GM15510 (cell line): Measurements from ENCODE around the gene HDGF.
A peak's percentile ranks its signal among the peaks of the same experiment; 100 is the strongest.

Experiments used
- POLR2A ChIP-seq: IDR thresholded peaks from 3 replicates; pipeline ENCODE4 v1.6.1; 2011; ENCODE audit warnings: borderline replicate concordance; ENCODE audit not compliant: insufficient read length; ENCODE audit errors: extremely low read depth

The HDGF gene

GRCh38 chr1:156772222-156772621, 20.7 kb upstream of the HDGF start:
- TF ChIP-seq POLR2A: no peak

DNA sequence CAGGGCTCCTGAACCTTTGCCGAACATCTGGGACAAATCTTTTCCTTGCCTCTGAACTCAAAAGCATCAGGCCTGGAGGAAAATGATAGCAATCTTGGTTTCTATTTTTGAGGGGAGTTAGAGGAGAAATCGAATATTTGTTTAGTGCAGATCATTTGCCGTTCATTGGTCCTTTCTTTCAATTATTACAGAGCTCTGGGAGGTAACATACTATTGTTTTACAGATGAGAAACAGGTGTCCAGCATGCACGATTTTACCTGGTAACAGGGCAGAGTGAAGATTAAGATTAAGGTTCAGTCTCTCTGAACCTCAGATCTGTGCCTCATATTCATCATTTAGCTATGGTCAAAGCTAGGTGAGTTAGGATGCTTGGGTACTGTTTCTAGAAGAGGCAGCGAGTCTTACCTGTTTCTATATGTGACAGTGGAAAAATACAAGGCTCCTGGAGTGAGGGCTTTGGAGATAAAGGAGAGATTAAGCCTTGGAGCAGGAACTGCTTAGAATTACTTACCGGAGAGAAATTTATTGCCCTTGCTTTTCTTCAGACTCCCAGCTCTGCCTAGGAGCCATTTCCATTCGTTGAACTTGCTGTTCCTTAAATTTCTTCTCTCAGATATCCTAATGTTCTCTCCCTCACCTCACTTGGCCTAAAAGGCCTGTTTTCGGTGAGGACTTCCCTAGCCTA, 17.3 kb upstream of the HDGF start:
- no peak for TF ChIP-seq POLR2A

DNA sequence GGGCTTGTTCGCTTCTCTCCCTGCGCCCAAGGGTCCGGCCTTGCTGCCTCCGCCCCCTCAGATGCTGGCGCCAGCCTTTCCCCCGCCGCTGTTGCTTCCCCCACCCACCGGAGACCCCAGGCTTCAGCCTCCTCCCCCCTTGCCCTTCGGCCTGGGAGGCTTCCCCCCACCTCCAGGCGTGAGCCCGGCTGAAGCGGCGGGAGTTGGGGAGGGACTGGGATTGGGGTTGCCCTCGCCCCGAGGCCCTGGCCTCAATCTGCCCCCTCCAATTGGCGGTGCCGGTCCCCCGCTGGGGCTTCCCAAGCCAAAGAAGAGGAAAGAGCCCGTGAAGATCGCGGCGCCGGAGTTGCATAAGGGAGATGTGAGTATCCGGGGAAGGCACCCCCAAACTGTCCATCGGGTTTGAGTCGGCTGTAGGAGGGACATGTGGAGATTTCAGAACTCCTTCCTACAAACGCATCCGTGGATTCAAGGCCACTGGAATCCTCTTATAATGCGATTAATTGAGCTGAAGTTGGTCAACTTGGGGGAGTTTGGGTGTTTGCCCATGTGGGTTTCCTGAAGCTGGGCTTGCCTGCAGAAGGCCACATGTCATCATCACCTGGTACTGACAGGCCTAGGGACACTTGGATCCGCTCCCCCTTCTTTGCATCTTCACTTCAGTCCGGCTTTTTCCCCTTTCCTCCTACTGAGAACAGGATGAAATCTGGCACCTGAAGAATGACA, 16.6 kb upstream of the HDGF start:
- TF ChIP-seq POLR2A: no peak

DNA sequence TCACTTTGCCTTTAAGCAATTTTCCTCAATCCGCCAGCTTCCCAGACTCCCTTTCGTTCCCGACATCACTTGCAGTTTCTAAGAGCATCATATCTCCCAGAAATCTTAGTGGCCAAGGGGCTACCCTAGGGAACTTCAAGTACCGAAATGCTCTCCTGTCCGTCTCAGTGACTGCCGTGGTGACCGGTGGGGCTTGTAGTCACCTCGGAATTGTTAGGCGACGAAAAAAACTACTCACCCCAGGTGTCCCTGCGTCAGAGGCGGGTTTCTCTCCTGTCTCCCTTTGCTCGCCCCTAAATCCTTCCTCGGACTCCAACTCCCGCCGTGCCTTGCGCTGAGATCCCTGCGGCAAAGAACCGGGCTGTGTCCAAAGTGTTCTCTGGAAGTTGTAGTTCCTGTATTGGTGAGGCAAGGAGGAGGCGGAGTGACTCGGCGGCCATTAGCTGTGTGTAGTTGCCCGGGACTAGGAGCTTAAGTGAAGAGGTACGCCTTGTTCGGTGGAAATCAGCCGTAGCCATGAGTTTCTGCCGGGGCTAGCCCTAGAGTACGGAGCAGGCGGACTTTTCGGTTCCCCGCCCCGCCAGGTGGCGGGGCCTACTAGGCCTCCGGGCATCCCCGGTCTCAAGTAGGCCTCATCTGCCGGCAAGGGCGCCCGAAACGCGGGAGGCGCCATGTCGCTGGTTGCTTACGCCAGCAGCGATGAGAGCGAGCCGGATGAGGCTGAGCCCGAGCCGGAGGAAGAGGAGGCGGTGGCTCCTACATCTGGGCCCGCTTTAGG, 15.8 kb upstream of the HDGF start, which contains the start of gene PRCC:
Gene PRCC, plus strand, starts transcription at position 435 of the 778 bp plus-strand sequence. Its CDS starts 237 bp downstream, at position 672.
- peak; percentile 56 for TF ChIP-seq POLR2A

GRCh38 chr1:156766298-156767100, 15.0 kb upstream of the HDGF start:
- peak; percentile 49 for TF ChIP-seq POLR2A

- TF ChIP-seq POLR2A: no peak
Measured at GRCh38 chr1:156765666-156766065, 14.2 kb upstream of the HDGF start.

DNA sequence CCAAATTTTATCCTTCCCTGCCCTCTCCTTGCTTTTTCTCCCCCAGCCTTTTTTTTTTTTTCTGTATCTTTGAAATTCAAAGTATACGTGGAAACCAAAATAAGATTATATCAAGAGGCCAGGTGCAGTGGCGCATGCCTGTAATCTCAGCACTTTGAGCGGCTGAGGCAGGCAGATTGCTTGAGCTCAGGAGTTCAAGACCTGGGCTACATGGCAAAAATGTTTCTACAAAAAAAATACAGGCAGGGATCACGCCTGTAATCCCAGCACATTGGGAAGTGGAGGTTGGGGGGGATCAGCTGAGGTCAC, 9.3 kb upstream of the HDGF start:
- no peak for TF ChIP-seq POLR2A

DNA sequence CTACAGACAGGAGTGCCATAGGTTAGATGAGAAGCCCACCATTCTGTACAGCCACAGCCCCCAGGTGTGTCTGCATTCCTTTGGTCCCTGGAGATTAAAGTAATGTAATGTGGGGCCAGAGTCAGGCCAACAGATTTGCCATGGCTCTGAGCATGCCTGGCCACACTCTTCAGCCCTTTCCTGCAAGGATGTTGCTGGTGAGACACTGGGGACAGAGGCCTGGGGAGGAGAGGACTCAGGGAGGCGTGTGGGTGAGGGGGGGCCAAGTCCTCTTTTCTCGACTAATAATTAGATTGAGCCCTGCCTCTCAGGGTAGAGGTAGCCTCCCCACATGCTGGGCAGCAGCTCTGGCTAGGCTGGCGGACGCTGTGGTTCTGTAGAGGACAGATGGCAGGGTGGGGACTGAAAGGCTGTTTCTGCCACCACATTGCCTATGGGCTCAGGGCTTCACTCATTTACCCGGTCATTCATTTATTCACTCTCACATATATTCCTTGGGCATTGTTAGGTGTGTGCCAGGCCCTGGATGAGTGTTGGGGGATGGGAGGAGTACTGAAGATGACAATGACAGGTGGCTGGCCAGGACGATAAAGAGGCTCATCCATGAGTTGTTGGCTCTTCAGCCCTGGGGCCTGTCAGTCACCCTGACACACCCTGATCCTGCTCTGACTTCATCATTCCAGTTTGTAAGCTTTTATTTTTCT, 8.8 kb upstream of the HDGF start:
- no peak for TF ChIP-seq POLR2A

DNA sequence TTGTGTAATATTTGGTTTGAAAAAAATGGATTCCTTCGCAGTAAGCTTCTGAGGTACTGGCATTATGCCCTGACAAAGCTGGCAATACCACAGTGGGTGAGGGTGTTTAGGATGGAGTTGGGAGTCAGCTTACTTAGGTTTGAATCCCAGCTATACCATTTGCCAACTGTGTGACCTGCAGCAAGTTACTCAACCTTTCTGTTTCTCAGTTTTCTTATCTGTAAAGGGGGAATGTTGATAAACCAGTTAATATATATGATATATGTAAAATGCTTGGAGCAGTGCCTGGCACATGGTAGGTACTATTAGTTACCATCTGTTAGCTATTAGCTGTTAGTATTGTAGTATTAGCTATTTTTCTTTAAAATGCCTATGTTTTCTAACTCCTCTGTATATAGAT, 4.9 kb upstream of the HDGF start:
- no peak for TF ChIP-seq POLR2A

DNA sequence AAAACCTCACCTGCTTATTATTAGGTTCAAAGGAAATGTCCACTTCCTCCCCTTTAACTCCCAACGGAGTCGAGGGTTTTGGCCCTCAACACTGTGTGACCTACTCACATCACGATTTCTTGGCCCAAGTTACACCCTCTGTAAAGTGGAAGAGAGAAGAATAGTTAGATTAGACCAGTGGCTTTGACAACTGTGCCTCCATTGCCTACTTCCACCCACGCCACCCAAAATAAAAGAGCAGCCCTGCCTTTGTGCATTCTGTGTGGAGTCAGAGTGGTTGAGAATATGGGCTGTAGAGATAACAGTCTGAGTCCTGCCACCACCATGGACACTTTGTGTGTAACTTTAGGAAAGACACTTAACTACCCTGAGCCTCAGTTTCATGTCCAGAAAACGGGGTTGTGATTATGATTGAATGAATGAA, 4.1 kb upstream of the HDGF start:
- no peak for TF ChIP-seq POLR2A

- TF ChIP-seq POLR2A: no peak
Measured at GRCh38 chr1:156754219-156754618, 2.7 kb upstream of the HDGF start.

DNA sequence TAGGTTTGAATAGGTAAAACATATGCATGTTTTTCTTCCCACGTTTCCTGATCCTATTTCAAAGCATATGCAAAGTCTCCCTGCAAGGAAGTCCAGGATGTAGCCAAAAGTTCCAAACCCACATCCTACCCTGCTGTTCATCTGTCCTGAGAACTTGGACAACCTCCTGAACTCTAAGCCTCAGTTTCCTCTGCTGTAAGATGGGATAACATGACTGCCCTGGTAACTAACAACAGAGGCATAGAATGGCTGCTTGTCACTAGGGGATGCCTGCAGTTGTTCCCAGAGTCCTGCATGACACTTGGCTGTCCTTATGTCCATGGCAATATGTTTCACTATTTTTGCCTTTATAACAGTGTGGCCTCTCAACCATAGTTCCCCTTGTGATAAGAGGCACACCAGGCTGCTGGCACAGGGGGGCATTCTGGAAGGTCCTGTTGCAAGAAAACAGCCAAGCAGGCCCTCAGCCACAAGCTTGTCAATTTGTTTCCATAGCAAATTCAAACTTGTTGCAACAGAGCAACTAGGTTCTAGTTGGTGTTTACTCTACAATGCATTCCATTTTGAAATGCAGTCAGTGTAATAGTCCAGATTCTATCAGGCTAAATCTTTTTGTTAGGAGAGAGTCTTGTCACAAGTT, 1.5 kb upstream of the HDGF start:
- no peak for TF ChIP-seq POLR2A

DNA sequence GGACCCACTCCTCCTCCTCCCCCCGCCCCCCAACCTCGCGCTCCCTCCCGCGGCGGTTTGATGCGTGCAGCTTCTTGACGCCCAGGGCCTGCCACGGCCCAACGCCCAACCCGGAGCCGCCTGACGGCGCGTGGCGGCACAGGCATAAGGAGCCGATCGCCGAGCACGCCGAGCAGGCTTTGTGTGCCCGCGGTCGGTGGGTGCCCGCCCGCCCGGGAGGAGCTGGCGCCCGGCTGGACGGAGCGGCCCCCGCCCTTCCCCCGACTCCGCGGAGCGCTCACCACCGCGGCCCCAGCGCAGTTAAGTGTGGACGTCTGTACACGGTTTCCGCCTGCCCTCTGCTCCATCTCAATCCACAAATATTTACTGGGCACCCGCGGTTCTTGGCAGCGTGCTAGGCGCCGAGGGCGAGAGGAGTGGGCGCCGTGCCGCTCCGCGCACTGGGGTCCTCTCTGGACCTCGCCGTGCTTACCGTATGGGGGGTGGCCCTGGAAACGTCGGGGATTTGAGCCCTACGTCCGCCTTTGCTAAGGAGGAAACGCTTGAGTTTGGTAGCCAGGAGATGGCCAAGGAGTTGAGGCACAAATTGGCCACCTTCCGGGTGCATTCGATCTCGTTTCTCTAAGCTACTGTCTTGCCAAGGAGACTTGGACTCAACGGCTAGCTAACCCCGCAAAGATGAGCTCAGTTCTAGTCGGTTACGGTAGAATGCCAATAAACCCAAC, 444 bp upstream of the HDGF start:
- peak; percentile 64 for TF ChIP-seq POLR2A
